GM18505 (cell line): ENCODE measurements around the gene CNPPD1.

ENCODE experiments used
- ATAC-seq: cut with Tn5 transposase; IDR thresholded peaks from one replicate; pipeline ENCODE4 v1.9.1; 2021; ENCODE audit not compliant: unreplicated experiment
- POLR2A ChIP-seq: IDR thresholded peaks from 4 replicates; pipeline ENCODE4 v1.6.1; 2011; ENCODE audit warnings: borderline replicate concordance; ENCODE audit not compliant: insufficient read depth, insufficient read length; ENCODE audit errors: extremely low read depth

The CNPPD1 gene

DNA sequence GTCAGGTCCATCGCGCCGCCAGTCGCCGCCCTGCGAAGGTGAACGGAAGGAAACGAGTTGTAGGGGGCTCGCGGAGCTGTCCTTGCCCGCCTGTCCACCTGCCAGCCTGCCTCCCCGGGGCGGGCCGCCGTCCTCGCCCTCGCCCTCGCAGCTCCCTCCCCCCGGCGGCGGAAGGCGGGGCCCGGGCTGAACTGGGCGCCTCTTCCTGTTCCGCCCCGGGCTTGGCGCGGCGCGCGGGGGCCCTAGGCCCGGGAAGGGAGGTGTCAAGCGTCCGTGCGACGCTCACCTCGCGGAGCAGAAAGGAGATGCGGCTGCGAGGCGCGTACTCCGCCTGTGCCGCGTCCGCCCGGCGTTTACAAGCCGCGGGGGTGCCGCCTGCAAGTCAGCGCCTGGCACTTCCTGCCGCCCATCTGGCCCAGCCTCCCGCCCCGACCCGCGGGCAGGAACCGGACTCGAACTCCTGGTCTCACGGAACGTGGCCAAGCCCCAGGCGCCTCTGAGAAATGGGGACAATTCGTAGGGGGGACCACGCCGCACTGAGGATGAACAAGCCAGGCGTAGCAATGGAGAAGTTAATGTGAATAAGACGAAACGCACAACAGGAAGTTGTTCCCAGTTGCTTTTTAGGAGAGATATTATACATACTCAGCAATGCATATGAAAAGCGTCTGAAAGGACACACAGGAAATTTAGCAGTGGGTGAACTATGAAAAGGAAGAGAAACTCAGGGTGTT is at the start of gene CNPPD1:
CNPPD1 (minus strand) TSS at position 108 of the 734 bp plus-strand sequence; CDS start at position 11, 97 bp downstream.
- TF ChIP-seq POLR2A, result peak; percentile 86

DNA sequence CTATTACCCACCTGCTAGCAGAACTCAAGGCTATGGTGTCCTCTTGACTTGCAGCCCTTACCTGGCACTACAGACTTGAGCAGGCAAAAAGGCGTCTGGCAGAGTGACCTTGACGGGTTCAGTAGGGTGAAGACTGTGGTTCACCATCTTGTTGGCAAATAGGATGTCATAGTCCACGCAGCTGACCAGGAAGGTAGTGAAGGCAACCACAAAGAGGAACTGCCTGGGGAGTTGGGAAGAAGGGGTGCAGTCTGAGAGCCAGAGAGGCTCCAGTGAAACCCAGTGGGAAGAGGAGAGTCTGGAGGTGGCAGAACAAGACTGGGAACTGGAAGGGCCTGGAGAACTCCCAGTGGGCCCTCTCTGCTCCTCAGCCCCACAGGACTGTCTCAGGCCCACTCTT is 48.6 kb upstream of the CNPPD1 start:
- ATAC-seq, result no peak
- no peak for TF ChIP-seq POLR2A

More for the DNA sequence above, at the start of gene CNPPD1:
- peak; percentile 66 for ATAC-seq

DNA sequence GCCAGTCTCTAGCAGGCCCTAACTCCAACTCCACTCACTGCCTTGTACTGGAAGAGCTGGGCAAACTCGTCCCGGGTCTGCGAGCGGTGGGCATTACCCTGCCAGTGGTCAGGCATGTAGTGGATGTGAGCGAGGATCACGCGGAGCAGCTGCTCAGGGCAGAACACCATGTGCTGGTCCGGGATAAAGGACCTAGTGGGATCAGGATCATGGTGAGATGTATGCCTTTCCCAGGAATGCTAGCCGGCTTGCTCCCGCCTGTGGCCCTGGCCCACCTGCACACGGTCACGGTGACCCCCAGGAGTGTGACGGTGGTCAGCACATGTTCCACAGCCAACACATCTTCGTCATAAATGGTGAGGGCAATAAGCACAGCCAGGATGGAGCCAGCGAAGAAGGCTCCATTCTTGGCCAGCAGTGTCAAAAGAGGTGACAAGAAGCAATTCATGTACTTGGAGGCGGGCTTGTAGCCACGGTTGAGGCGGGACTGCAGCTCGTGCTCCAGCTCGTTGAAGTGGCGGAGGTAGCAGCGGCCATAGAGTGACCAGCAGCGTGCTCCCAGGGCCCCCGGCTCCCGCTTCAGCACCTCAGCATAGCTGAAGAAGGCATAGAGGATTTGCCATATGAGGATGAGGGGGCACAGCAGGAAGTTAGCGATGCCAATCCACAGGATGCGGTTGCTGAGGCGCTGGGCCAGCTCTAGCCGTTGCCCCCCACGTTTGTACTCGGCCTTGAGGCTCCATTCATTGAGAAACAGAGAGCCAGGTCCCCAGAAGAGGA is 47.3 kb upstream of the CNPPD1 start:
- TF ChIP-seq POLR2A, result no peak
- no peak for ATAC-seq

DNA sequence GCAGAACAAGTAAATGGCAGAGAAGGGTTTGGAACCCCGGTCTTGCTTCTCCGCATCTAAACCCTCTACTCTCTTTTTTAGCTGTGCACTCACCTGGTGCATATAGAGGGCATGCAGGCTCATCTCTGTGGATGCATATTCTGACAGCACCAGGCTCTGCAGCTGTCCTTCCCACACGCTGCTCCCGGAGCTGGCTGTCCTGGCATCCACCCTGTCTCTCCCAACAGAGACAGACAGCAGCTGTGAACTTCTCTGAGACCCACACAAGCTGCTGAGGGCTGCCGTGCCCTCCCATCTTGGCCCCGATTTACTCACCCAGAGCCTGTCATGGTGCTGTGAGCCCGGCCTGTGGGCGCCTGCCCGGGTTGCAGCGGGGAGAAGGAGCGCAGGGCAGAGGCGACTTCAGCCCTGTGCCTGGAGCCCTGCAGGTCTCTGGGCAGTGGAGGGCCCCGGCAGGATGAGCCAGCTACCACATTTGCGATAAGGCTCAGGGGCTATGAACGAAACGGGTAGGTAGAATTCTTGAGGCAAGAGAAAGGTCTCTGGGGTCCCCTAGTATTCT is 45.3 kb upstream of the CNPPD1 start:
- no peak for TF ChIP-seq POLR2A
- no peak for ATAC-seq

DNA sequence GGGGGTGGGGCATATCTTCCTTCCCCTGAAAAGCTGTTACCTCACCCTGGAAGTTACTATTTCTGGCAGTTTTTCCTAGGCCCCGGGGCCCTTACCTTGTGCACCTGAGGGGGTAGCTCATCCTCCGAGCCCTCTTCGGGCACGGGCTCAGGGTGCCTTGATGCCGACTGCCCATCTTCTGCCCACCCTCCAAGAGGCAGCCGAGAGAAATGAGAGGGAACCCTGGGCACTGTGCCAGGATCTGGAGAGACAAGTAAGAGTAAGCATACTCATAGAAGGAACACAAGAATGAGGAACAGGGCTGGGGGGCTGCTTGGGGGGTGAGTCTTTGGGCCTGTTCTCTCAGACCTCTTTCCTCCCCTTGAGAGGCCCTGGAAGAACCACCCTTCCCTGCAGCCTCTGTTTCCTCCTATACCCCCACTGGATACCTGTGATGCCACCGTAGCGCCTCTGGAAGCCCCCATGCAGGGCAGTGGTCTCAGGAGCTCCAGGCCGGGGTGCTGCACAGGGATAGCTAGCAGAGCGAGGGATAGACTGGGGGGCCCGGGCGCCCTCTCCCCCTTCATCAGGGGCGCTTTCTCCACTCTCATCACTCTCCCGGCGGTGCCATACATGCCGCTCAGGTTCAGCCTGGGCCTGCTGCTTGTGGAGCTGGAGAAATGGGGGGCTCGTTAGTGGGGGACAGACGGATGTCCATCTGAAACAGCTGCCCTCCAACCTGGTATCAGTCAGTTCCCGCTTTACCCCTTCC is 44.1 kb upstream of the CNPPD1 start:
- no peak for ATAC-seq
- TF ChIP-seq POLR2A, result no peak

DNA sequence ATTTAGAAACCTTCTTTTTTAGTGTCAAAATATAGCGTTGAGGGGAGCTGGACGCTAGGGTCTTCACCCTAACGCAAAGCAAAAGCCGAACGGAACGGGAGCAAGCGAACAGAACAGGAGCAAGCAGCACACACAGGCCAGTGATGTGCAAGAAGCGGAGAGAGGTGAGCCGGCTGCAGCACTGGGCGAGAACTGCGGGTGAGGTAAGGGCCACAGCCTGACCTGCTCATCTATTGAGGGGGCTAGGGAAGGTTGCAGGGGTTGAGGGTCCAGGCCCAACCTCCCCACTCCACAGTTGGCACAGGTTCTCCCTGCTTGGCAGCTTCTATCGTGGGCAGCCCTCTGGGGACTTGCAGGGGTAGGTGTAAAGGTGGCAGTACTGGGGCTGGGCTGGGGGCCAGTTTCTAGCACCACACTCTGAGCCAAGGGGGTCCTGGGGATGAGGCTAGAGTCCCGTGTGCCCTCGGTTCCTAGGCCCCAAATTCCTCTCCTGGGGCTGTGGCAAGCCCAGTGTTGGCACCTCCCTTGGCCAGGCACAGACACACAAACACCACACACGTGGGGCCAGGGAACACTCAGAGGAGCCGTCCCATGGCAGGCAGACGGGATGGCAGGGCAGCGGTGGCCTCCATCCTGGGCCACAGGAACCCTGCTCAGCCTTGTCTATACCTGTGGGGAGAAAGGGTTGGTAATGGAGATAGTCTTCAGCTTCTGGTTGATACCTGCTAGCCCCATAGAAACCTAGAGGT is 43.2 kb upstream of the CNPPD1 start:
- TF ChIP-seq POLR2A, result no peak
- ATAC-seq, result no peak

DNA sequence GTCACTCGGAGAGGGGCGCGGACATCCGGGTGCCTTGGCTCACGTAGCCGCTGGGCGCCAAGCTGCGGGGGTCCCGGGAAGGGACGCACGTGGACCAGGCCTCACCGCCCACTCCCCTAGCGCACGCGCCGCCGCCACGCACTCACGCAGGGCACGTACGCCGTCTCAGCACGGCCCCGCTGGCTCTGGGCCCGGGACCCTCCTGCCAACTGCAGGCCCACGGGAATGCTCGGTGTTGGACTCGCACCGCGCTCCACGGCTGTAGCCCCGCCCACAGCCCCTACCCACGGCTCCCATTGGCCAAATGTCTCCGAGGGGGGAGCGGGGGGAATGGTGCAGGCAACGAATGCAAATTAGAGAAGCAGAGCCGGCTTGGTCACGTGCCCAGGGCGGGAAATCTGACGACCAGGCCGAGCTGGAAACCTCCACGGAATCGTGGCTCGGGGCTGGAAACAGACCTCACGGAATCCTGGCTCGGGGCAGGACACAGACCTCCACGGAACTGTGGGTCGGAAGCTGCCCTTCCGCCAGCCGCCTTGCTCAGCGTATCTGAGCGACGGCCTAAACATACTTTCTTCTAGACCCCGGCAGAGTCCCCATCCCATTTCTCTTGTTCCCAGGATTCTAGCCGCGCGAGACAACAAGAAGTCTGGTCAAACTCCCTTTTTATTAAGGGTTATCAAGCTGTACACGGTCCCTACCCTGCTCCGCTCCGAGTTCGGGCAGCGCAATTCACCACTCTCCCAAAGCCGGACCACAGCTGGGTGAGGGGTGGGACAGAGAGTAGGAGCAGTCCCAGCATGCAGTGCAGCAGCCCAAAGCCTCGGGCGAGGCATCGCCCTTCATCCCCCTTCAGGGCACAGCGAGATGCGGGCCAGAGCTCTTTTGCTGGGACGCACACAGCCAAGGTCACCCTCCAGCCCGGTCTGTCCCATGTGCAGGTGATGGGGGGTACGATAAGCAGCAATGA is 42.3 kb upstream of the CNPPD1 start, which contains the start of gene ABCB6:
ABCB6 (minus strand) TSS at position 227 of the 970 bp plus-strand sequence. CDS start 285 bp downstream, outside the sequence.
- ATAC-seq, result peak; percentile 84
- TF ChIP-seq POLR2A, result peak; percentile 72

DNA sequence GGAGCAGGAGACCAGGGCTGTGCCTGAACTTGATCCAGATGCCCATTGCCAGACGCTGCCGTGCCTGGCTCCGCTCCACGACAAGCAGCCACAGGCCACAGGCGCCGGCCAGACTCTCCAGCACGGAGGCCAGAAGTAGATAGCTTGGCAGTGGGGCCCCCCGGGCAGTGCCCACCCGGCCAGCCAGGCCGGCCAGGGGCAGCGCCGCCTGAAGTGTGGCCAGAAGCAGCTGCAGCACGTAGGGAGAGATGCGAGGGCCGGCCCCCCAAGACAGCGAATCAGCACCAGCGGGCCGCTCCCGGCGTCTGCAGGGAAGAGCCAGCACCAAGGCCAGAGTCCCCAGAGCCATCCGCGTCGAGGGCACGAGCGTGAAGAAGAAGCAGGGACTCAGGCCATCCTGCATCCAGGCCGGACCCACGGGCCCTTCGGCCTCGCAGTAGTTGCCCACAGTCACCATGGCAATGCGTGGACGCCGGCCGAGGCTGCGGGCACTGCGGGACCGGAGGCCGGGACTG is 41.5 kb upstream of the CNPPD1 start:
- no peak for TF ChIP-seq POLR2A
- peak; percentile 22 for ATAC-seq

DNA sequence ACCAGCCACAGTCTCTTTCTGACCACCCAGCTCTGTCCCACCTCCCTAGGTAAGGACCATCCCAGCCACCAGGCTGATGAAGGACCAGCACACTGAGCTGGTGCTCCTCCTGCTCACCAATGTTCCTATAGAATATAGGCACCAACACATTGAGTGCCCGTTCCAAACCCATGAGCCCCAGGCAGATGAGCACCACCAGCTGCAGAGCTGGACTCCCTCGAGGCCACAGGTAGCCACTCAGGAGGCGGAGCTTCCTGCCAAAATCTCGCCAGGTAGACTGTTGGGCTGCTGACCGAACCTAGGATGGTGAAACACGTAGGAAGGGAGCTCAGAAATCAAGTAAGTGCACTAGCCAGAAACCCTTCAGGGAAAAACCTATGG is 39.8 kb upstream of the CNPPD1 start:
- no peak for ATAC-seq
- no peak for TF ChIP-seq POLR2A

DNA sequence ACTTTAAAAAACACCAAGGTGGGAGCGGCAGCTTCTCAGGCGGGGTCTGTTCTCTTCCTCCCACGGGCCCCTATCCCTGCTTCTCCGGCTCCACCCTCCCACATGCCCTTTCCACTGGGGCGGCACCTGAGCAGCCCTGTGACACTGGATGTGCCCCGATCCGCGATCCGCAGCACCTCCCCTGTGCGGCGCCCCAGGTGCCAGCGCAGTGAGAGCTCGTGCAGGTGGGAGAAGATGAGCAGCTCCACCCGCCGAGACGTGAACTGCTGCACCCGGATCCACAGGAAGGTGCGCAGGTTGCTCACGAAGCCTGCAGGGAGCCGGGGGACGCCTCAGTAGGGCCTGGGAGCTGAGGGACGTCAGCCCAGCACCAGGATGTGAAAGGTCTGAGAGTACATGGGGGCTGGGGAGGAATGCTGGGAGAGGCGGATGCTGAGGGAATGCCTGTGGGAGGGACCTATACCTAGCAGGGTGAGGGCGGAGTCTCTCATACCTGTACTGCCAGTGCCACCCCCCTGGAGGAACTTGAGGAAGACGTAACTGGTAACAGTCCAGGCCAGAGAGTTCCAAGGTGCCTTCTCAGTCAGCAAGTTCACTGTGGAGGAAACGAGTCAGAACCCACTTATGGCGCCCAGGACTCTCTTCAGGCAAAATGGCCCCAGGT is 39.3 kb upstream of the CNPPD1 start:
- TF ChIP-seq POLR2A, result no peak
- no peak for ATAC-seq

DNA sequence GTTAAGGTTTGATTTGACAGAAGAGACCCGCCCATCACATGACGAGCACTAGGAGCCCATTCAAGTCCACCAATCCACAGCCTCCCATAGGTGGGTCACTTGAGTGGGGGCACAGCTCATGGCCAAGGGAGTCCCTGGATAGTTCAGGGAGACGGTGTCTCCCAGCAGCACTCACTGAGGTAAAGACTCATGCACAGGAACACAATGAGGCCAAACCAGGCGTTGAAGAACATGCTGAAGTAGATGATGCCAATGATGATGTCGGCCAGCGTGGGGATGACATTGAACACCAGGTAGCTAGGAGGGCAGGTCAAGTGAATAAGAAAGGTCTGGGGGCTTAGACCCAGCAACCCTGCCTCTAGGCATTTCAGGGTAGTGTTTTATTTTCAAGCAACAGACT is 38.1 kb upstream of the CNPPD1 start:
- no peak for ATAC-seq
- no peak for TF ChIP-seq POLR2A
